HepG2 (cell line): ENCODE measurements around the gene PRR29. TPM values are rescaled to one million over a fixed set of nuclear protein-coding genes. Genes with fewer than 3 reads are reported as not detected.

Experiments used
- FOXC1 ChIP-seq: sonication (generic); formaldehyde crosslinking; IDR thresholded peaks from 2 replicates; pipeline ENCODE4 v1.8.0; 2022; ENCODE audit warnings: mild to moderate bottlenecking, missing genetic modification reagents, borderline replicate concordance
- NR2F1 ChIP-seq, 2 experiments: fragments of 450-650 bp in 1 of 2; formaldehyde crosslinking in 1 of 2; IDR thresholded peaks; 2 replicates each; pipeline versions ENCODE4 v1.5.0 to v1.6.1; 2016 to 2020; ENCODE audit warnings: mild to moderate bottlenecking in 1 of 2, missing compliant biosample characterization in 1 of 2, missing genetic modification reagents in 1 of 2, moderate library complexity in 1 of 2
- TARDBP ChIP-seq: sonication (generic); formaldehyde crosslinking; IDR thresholded peaks from 2 replicates; pipeline ENCODE4 v1.8.0; 2022; ENCODE audit warnings: mild to moderate bottlenecking, missing genetic modification reagents
- ZNF782 ChIP-seq: sonication (generic); formaldehyde crosslinking; IDR thresholded peaks from 2 replicates; pipeline ENCODE4 v1.4.0; 2020; ENCODE audit warnings: missing genetic modification reagents, mild to moderate bottlenecking, borderline replicate concordance
- polyA plus RNA-seq, 8 experiments: library from polyadenylated mRNA; depleted of rRNA in 3 of 8; stranded (reverse) in 7 of 8; unstranded in 1 of 8; fragments of >200 nt; fragmentation: Illumina TruSeq in 4 of 8; extraction: Trizol in 4 of 8; gene quantifications; 2 replicates each; pipeline versions ENCODE4 v1.2.1 to v1.2.3, GENCODE V29; 2011 to 2016; ENCODE audit warnings: low read depth in 4 of 8, missing spikeins in 1 of 8, mixed read lengths in 1 of 8; ENCODE audit not compliant: insufficient read depth in 1 of 8
- total RNA-seq, 5 experiments: library from RNA; depleted of rRNA; stranded (reverse); fragments of >200 nt; fragmentation: Illumina TruSeq; extraction: Trizol; gene quantifications; 2 replicates each; pipeline ENCODE4 v1.2.3, GENCODE V29; 2016; ENCODE audit warnings: low read depth in 1 of 5
- TF ChIP-seq, protein P1 (sequence below): sonication (generic); formaldehyde crosslinking; IDR thresholded peaks from 2 replicates; pipeline ENCODE4 v1.4.0; 2020; ENCODE audit warnings: missing genetic modification reagents
- TF ChIP-seq, protein P2 (sequence below): sonication (generic); formaldehyde crosslinking; IDR thresholded peaks from 2 replicates; pipeline ENCODE4 v1.8.1; 2023; ENCODE audit warnings: missing genetic modification reagents, inconsistent platforms, borderline replicate concordance

PRR29 gene
- total and polyA plus RNA-seq, 2 of the 13 experiments (the other 11 are each of a cell fraction or from before 2014, with no cell fraction given), result 0.07 to 0.20 TPM

DNA sequence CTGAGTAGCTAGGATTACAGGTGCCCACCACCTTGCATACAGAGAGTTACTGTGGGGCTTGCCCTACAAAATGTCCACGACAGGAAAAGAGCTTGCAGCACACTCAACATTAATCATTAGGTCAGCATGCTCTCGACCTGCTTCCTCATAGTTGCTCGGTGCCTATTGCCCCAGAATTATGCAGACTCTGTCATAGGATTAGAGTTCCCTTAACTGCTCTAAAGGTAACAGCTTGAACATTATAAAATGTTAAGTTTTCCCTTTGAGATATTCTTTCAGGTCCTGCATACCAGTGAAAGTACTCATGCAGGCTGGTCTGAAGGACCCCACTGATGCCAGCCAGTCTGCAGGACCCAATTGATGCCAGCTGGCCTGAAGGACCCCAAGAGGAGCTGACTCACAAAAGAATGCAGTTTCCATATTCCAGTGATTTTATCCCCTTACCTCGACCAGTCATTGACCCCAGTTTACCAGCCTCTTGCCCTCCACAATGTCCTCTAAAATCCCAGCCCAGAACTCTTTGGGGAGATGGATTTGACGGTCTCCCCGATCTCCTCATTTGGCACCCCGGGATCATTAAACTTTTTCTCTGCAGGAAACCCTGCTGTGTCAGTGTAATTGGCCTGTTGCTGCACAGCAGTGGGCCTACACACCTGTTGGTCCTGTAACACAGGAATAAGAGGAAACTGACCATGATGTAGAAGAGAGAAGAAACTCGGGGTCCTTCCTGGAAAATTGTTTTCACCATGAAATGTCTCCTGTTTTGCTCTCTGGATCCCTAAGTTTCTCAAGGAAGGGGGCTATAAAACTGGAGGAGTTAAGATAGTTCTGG, 11.6 kb downstream of the PRR29 start (continued):
- TF ChIP-seq NR2F1 (CRISPR knock-in tag; IDR thresholded peaks at IDR 0.05) (no peak), TARDBP (CRISPR knock-in tag) (no peak), FOXC1 (CRISPR knock-in tag) (no peak), ZNF782 (CRISPR knock-in tag) (no peak)
- TF ChIP-seq, protein P1, sequence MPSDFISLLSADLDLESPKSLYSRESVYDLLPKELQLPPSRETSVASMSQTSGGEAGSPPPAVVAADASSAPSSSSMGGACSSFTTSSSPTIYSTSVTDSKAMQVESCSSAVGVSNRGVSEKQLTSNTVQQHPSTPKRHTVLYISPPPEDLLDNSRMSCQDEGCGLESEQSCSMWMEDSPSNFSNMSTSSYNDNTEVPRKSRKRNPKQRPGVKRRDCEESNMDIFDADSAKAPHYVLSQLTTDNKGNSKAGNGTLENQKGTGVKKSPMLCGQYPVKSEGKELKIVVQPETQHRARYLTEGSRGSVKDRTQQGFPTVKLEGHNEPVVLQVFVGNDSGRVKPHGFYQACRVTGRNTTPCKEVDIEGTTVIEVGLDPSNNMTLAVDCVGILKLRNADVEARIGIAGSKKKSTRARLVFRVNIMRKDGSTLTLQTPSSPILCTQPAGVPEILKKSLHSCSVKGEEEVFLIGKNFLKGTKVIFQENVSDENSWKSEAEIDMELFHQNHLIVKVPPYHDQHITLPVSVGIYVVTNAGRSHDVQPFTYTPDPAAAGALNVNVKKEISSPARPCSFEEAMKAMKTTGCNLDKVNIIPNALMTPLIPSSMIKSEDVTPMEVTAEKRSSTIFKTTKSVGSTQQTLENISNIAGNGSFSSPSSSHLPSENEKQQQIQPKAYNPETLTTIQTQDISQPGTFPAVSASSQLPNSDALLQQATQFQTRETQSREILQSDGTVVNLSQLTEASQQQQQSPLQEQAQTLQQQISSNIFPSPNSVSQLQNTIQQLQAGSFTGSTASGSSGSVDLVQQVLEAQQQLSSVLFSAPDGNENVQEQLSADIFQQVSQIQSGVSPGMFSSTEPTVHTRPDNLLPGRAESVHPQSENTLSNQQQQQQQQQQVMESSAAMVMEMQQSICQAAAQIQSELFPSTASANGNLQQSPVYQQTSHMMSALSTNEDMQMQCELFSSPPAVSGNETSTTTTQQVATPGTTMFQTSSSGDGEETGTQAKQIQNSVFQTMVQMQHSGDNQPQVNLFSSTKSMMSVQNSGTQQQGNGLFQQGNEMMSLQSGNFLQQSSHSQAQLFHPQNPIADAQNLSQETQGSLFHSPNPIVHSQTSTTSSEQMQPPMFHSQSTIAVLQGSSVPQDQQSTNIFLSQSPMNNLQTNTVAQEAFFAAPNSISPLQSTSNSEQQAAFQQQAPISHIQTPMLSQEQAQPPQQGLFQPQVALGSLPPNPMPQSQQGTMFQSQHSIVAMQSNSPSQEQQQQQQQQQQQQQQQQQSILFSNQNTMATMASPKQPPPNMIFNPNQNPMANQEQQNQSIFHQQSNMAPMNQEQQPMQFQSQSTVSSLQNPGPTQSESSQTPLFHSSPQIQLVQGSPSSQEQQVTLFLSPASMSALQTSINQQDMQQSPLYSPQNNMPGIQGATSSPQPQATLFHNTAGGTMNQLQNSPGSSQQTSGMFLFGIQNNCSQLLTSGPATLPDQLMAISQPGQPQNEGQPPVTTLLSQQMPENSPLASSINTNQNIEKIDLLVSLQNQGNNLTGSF (CRISPR knock-in tag), result no peak
- TF ChIP-seq, protein P2, sequence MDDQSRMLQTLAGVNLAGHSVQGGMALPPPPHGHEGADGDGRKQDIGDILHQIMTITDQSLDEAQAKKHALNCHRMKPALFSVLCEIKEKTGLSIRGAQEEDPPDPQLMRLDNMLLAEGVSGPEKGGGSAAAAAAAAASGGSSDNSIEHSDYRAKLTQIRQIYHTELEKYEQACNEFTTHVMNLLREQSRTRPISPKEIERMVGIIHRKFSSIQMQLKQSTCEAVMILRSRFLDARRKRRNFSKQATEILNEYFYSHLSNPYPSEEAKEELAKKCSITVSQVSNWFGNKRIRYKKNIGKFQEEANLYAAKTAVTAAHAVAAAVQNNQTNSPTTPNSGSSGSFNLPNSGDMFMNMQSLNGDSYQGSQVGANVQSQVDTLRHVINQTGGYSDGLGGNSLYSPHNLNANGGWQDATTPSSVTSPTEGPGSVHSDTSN (CRISPR knock-in tag), result no peak
